ENCODE data around the gene SLC22A31.
"Not testable (repeated sequence)": the region's sequence is repeated elsewhere in the genome, so short reads cannot be mapped to it uniquely, and the experiment has no call there.

Gene SLC22A31

GRCh38 chr16:89200124-89200849 is at the start of gene SLC22A31:
Gene SLC22A31, minus strand, starts transcription at chr16:89200537. Its CDS starts 36 bp downstream, at chr16:89200501.
- TF ChIP-seq, protein P1, sequence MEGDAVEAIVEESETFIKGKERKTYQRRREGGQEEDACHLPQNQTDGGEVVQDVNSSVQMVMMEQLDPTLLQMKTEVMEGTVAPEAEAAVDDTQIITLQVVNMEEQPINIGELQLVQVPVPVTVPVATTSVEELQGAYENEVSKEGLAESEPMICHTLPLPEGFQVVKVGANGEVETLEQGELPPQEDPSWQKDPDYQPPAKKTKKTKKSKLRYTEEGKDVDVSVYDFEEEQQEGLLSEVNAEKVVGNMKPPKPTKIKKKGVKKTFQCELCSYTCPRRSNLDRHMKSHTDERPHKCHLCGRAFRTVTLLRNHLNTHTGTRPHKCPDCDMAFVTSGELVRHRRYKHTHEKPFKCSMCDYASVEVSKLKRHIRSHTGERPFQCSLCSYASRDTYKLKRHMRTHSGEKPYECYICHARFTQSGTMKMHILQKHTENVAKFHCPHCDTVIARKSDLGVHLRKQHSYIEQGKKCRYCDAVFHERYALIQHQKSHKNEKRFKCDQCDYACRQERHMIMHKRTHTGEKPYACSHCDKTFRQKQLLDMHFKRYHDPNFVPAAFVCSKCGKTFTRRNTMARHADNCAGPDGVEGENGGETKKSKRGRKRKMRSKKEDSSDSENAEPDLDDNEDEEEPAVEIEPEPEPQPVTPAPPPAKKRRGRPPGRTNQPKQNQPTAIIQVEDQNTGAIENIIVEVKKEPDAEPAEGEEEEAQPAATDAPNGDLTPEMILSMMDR (conservative IDR thresholded peaks at IDR 0.05; ENCODE audit: low read depth, low read length): no peak
- DNase-seq (ENCODE audit: low read depth): no peak
- no peak within 1 kb of the TSS for H3K4me3 ChIP-seq (ENCODE audit: low read depth, low read length)

- TF ChIP-seq, protein P1 (conservative IDR thresholded peaks at IDR 0.05; ENCODE audit: low read depth, low read length): no peak
- no peak for DNase-seq (ENCODE audit: low read depth)
- H3K4me3 ChIP-seq (ENCODE audit: low read depth, low read length): no peak overlapping the region
Measured at GRCh38 chr16:89248196-89248982, 48.1 kb upstream of the SLC22A31 start.

DNA sequence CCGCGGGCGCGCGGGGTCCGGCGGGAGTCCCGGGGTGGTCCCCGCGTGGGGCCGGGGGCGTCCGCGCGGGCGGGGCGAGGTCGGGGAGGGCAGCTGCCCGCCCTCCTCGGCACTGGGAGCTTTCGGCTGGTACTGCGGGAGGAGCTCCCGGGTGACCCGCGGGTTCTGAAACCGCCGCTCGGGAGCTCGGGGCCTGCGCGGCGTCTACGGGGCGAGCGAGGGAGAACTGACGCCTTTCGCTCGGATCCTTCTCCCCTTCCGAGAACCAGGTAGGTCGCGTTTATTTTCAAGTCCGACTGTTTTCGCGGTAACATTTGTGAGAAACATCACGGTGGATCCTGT is 47.4 kb upstream of the SLC22A31 start:
- H3K4me3 ChIP-seq (ENCODE audit: low read depth, low read length): peak overlapping the region; percentile 30
- DNase-seq (ENCODE audit: low read depth): not testable (repeated sequence)

DNA sequence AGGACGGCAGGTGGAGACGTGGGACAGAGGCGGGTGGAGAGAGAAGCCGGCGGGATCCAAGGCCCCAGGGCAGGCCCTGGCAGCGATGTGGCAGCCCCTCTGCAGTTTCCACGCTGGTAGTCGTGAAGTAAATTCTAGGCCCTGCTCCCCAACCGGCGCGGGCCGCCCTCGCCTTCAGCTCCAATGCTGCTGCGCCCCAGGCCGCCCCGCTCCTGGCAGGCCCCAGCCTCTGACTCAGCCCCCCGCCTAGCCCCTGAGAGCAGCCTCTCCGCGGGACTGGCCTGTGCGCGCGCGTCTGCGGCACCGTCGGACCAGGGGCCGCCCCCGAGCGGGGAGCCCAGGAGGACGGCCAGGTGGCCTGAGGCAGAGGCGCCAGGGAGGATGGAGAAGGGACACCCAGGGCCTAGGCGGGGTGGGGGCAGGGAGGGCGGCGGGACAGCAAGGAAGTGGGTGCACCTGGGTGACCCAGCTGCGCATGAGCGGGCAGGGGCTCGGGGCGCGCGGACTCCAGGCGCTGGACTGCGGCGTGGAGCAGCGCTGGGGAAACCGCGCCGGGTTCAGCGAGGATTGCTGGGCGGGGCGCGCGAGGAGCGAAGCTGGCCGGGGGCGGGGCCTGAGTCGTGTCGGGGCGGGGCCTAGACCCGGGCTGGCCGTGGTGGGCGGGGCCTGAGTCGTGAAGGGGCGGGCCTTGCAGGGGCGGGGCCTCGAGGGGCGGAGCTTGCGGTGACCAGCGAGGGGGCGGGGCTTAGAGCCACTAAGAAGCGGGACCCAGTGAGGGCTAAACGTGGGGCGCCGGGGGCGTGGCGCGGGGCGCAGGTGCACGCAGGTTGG is 46.8 kb upstream of the SLC22A31 start:
- peak; percentile 84 for DNase-seq (ENCODE audit: low read depth)
- peak overlapping the region; percentile 48 for H3K4me3 ChIP-seq (ENCODE audit: low read depth, low read length)
- TF ChIP-seq, protein P1 (conservative IDR thresholded peaks at IDR 0.05; ENCODE audit: low read depth, low read length): peak; percentile 36

DNA sequence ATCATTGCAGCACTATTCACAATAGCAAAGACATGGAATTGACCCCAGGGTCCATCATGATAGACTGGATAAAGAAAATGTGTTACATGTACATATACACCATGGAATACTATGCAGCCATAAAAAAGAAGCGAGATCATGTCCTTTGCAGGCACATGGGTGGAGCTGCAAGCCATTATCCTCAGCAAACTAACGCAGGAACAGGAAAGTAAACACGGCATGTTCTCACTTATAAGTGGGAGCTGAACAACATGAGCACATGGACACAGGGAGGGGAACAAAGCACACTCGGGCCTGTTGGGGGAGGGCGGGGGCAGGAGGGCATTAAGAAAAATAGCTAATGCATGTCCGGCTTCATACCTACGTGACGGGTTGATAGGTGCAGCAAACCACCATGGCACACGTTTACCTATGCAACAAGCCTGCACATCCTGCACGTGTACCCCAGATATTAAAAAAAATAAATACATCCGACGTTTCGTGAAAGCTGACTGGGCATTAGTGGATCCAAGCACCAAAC is 46.1 kb upstream of the SLC22A31 start:
- DNase-seq (ENCODE audit: low read depth): peak; percentile 28
- H3K4me3 ChIP-seq (ENCODE audit: low read depth, low read length): peak overlapping the region; percentile 48

GRCh38 chr16:89244754-89245153 is 44.4 kb upstream of the SLC22A31 start:
- DNase-seq (ENCODE audit: low read depth): no peak
- no peak overlapping the region for H3K4me3 ChIP-seq (ENCODE audit: low read depth, low read length)
- TF ChIP-seq, protein P1 (conservative IDR thresholded peaks at IDR 0.05; ENCODE audit: low read depth, low read length): no peak

More for the DNA sequence above, 46.1 kb upstream of the SLC22A31 start:
- TF ChIP-seq, protein P1 (conservative IDR thresholded peaks at IDR 0.05; ENCODE audit: low read depth, low read length): no peak

GRCh38 chr16:89244264-89244663 is 43.9 kb upstream of the SLC22A31 start:
- H3K4me3 ChIP-seq (ENCODE audit: low read depth, low read length); DNase-seq (ENCODE audit: low read depth): not testable (repeated sequence)
